Progenitor cell of endocrine pancreas (in vitro differentiated cells): ENCODE results near the gene C20orf144. TPM values are rescaled to one million over a fixed set of nuclear protein-coding genes. Genes with fewer than 3 reads are reported as not detected.

Experiments
- DNase-seq: peaks from one replicate; pipeline ENCODE4 v3.0.0; 2021; ENCODE audit warnings: low spot score; ENCODE audit not compliant: unreplicated experiment
- H3K27ac Mint-ChIP-seq: 2 replicates; pipeline ENCODE4 v1.8.0; 2021; ENCODE audit warnings: mild to moderate bottlenecking, moderate library complexity, mixed read lengths
- H3K27me3 Mint-ChIP-seq: 2 replicates; pipeline ENCODE4 v1.8.0; 2021; ENCODE audit warnings: mixed read lengths
- H3K36me3 Mint-ChIP-seq: 2 replicates; pipeline ENCODE4 v1.8.0; 2022; ENCODE audit warnings: mixed read lengths; ENCODE audit not compliant: insufficient read depth
- H3K4me1 Mint-ChIP-seq: 2 replicates; pipeline ENCODE4 v1.8.0; 2021; ENCODE audit warnings: low read depth, mixed read lengths
- H3K4me3 Mint-ChIP-seq: 2 replicates; pipeline ENCODE4 v1.8.0; 2021; ENCODE audit warnings: low read depth, mild to moderate bottlenecking, moderate library complexity, mixed read lengths
- H3K9me3 Mint-ChIP-seq: 2 replicates; pipeline ENCODE4 v1.8.0; 2021; ENCODE audit warnings: low read depth, mixed read lengths
- CTCF ChIP-seq: fragments of 200-600 bp; sonication (generic); IDR thresholded peaks from one replicate; pipeline ENCODE4 v1.5.0; 2021; ENCODE audit warnings: antibody characterized with exemption, mild to moderate bottlenecking; ENCODE audit not compliant: unreplicated experiment
- total RNA-seq: library from RNA; stranded (reverse); gene quantifications from 2 replicates; pipeline ENCODE4 v1.2.1, GENCODE V29; 2021

The C20orf144 gene
- total RNA-seq, 1 donor from 2014 or later, result not detected

- no peak for TF ChIP-seq CTCF
- peaks cover 9% of the 10 kb centered on the region for H3K36me3 Mint-ChIP-seq
- no peaks in the 10 kb centered on the region for H3K9me3 Mint-ChIP-seq
- H3K4me3 Mint-ChIP-seq, result no peak overlapping the region
- DNase-seq, result no peak
- H3K4me1 Mint-ChIP-seq, result peaks cover 7% of the 10 kb centered on the region
- H3K27ac Mint-ChIP-seq, result no peak overlapping the region
- peaks cover 3% of the 10 kb centered on the region for H3K27me3 Mint-ChIP-seq
Observed at GRCh38 chr20:33679758-33680485, 17.8 kb downstream of the C20orf144 start.

- DNase-seq, result no peak
- Mint-ChIP-seq H3K27me3 (no peaks in the 10 kb centered on the region), H3K4me3 (no peak overlapping the region), H3K36me3 (peaks cover 9% of the 10 kb centered on the region), H3K27ac (no peak overlapping the region), H3K4me1 (peaks cover 8% of the 10 kb centered on the region), H3K9me3 (no peaks in the 10 kb centered on the region)
- no peak for TF ChIP-seq CTCF
Observed at GRCh38 chr20:33680686-33681085, 18.6 kb downstream of the C20orf144 start.

GRCh38 chr20:33681288-33681687, 19.2 kb downstream of the C20orf144 start:
- no peak overlapping the region for H3K4me3 Mint-ChIP-seq
- H3K4me1 Mint-ChIP-seq, result peaks cover 8% of the 10 kb centered on the region
- no peaks in the 10 kb centered on the region for H3K27me3 Mint-ChIP-seq
- H3K27ac Mint-ChIP-seq, result no peak overlapping the region
- no peaks in the 10 kb centered on the region for H3K9me3 Mint-ChIP-seq
- DNase-seq, result no peak
- TF ChIP-seq CTCF, result no peak
- peaks cover 9% of the 10 kb centered on the region for H3K36me3 Mint-ChIP-seq

- no peak for TF ChIP-seq CTCF
- Mint-ChIP-seq H3K4me3 (no peak overlapping the region), H3K27ac (peak overlapping the region; percentile 9), H3K27me3 (no peaks in the 10 kb centered on the region), H3K36me3 (peaks cover 9% of the 10 kb centered on the region), H3K9me3 (no peaks in the 10 kb centered on the region), H3K4me1 (peaks cover 11% of the 10 kb centered on the region)
- DNase-seq, result no peak
Observed at GRCh38 chr20:33681728-33682353, 19.7 kb downstream of the C20orf144 start.

- TF ChIP-seq CTCF, result no peak
- Mint-ChIP-seq H3K36me3 (peaks cover 2% of the 10 kb centered on the region), H3K27ac (peak overlapping the region; percentile 93), H3K9me3 (no peaks in the 10 kb centered on the region), H3K4me3 (peak overlapping the region; percentile 77), H3K27me3 (no peaks in the 10 kb centered on the region), H3K4me1 (peaks cover 17% of the 10 kb centered on the region)
- no peak for DNase-seq
Observed at GRCh38 chr20:33684533-33685327, 22.6 kb downstream of the C20orf144 start.
